HepG2 (cell line): ENCODE results near the gene RBCK1. TPM values are rescaled to one million over a fixed set of nuclear protein-coding genes. Genes with fewer than 3 reads are reported as not detected.
A peak's percentile ranks its signal among the peaks of the same experiment; 100 is the strongest.

Experiments used
- CEBPG ChIP-seq: IDR thresholded peaks from 2 replicates; pipeline ENCODE4 v1.6.1; 2016
- CHD2 ChIP-seq: IDR thresholded peaks from 2 replicates; pipeline ENCODE4 v1.6.1; 2011; ENCODE audit warnings: low read depth, low read length, improper control_type of control experiment
- EEA1 ChIP-seq: sonication (generic); formaldehyde crosslinking; IDR thresholded peaks from 2 replicates; pipeline ENCODE4 v1.5.1; 2020; ENCODE audit warnings: mild to moderate bottlenecking, missing genetic modification reagents, borderline replicate concordance
- FOXJ3 ChIP-seq: sonication (generic); formaldehyde crosslinking; IDR thresholded peaks from 2 replicates; pipeline ENCODE4 v1.4.0; 2020; ENCODE audit warnings: missing genetic modification reagents, mild to moderate bottlenecking, borderline replicate concordance
- HDAC1 ChIP-seq: sonication (generic); formaldehyde crosslinking; IDR thresholded peaks from 2 replicates; pipeline ENCODE4 v1.5.1; 2020; ENCODE audit warnings: mild to moderate bottlenecking, missing genetic modification reagents
- MED1 ChIP-seq: sonication (generic); formaldehyde crosslinking; IDR thresholded peaks from 2 replicates; pipeline ENCODE4 v1.4.0; 2020; ENCODE audit warnings: missing genetic modification reagents
- MEIS2 ChIP-seq: sonication (generic); formaldehyde crosslinking; IDR thresholded peaks from 2 replicates; pipeline ENCODE4 v1.9.0; 2021; ENCODE audit warnings: mild to moderate bottlenecking, missing genetic modification reagents
- NR2F1 ChIP-seq, 2 experiments: fragments of 450-650 bp in 1 of 2; formaldehyde crosslinking in 1 of 2; IDR thresholded peaks; 2 replicates each; pipeline versions ENCODE4 v1.5.0 to v1.6.1; 2016 to 2020; ENCODE audit warnings: mild to moderate bottlenecking in 1 of 2, missing compliant biosample characterization in 1 of 2, missing genetic modification reagents in 1 of 2, moderate library complexity in 1 of 2
- RARA ChIP-seq: IDR thresholded peaks from 2 replicates; pipeline ENCODE4 v1.6.1; 2016; ENCODE audit warnings: missing genetic modification reagents, missing compliant biosample characterization
- RBM22 ChIP-seq: fragments of 200-400 bp; formaldehyde crosslinking; optimal IDR thresholded peaks from 2 replicates; pipeline ENCODE3; 2017; ENCODE audit warnings: mild to moderate bottlenecking, low read length, moderate library complexity
- RFX5 ChIP-seq: IDR thresholded peaks from 2 replicates; pipeline ENCODE4 v1.6.1; 2011; ENCODE audit warnings: low read depth, low read length, improper control_type of control experiment
- SMAD3 ChIP-seq: sonication (generic); formaldehyde crosslinking; IDR thresholded peaks from 2 replicates; pipeline ENCODE4 v1.4.0; 2020; ENCODE audit warnings: missing genetic modification reagents
- SMAD9 ChIP-seq: sonication (generic); formaldehyde crosslinking; IDR thresholded peaks from 2 replicates; pipeline ENCODE4 v1.5.1; 2020; ENCODE audit warnings: mild to moderate bottlenecking, missing genetic modification reagents
- THYN1 ChIP-seq: sonication (generic); formaldehyde crosslinking; IDR thresholded peaks from 2 replicates; pipeline ENCODE4 v1.8.1; 2023; ENCODE audit warnings: low read depth, mild to moderate bottlenecking, moderate library complexity, missing genetic modification reagents, borderline replicate concordance
- ZNF138 ChIP-seq: sonication (generic); formaldehyde crosslinking; IDR thresholded peaks from 2 replicates; pipeline ENCODE4 v1.5.0; 2020; ENCODE audit warnings: mild to moderate bottlenecking, low read depth, missing genetic modification reagents
- ZNF230 ChIP-seq: sonication (generic); formaldehyde crosslinking; IDR thresholded peaks from 2 replicates; pipeline ENCODE4 v1.4.0; 2020; ENCODE audit warnings: mild to moderate bottlenecking, missing genetic modification reagents
- ZNF33B ChIP-seq: sonication (generic); formaldehyde crosslinking; IDR thresholded peaks from 2 replicates; pipeline ENCODE4 v1.5.1; 2020; ENCODE audit warnings: mild to moderate bottlenecking, missing genetic modification reagents
- ZNF781 ChIP-seq: sonication (generic); formaldehyde crosslinking; IDR thresholded peaks from 2 replicates; pipeline ENCODE4 v1.5.1; 2020; ENCODE audit warnings: borderline replicate concordance, mild to moderate bottlenecking, missing genetic modification reagents; ENCODE audit errors: not compliant biosample characterization
- polyA plus RNA-seq, 8 experiments: library from polyadenylated mRNA; depleted of rRNA in 3 of 8; stranded (reverse) in 7 of 8; unstranded in 1 of 8; fragments of >200 nt; fragmentation: Illumina TruSeq in 4 of 8; extraction: Trizol in 4 of 8; gene quantifications; 2 replicates each; pipeline versions ENCODE4 v1.2.1 to v1.2.3, GENCODE V29; 2011 to 2016; ENCODE audit warnings: low read depth in 4 of 8, missing spikeins in 1 of 8, mixed read lengths in 1 of 8; ENCODE audit not compliant: insufficient read depth in 1 of 8
- total RNA-seq, 5 experiments: library from RNA; depleted of rRNA; stranded (reverse); fragments of >200 nt; fragmentation: Illumina TruSeq; extraction: Trizol; gene quantifications; 2 replicates each; pipeline ENCODE4 v1.2.3, GENCODE V29; 2016; ENCODE audit warnings: low read depth in 1 of 5
- TF ChIP-seq, protein P1 (sequence below): sonication (generic); formaldehyde crosslinking; IDR thresholded peaks from 2 replicates; pipeline ENCODE4 v1.8.1; 2023; ENCODE audit warnings: missing genetic modification reagents, mild to moderate bottlenecking, borderline replicate concordance
- TF ChIP-seq, protein P2 (sequence below): sonication (generic); formaldehyde crosslinking; IDR thresholded peaks from 2 replicates; pipeline ENCODE4 v1.8.0; 2022; ENCODE audit warnings: missing genetic modification reagents, mild to moderate bottlenecking, moderate library complexity, borderline replicate concordance
- TF ChIP-seq, protein P3 (sequence below): sonication (generic); formaldehyde crosslinking; IDR thresholded peaks from 2 replicates; pipeline ENCODE4 v1.4.0; 2020; ENCODE audit warnings: missing genetic modification reagents
- TF ChIP-seq, protein P4 (sequence below): sonication (generic); formaldehyde crosslinking; IDR thresholded peaks from 2 replicates; pipeline ENCODE4 v1.4.0; 2020; ENCODE audit warnings: mild to moderate bottlenecking, missing genetic modification reagents
- TF ChIP-seq, protein P5 (sequence below): IDR thresholded peaks from 2 replicates; pipeline ENCODE4 v1.4.0; 2020; ENCODE audit warnings: mild to moderate bottlenecking, missing genetic modification reagents

The RBCK1 gene
- total and polyA plus RNA-seq, 2 of the 13 experiments (the other 11 are each of a cell fraction or from before 2014, with no cell fraction given) = 149 to 215 TPM

DNA sequence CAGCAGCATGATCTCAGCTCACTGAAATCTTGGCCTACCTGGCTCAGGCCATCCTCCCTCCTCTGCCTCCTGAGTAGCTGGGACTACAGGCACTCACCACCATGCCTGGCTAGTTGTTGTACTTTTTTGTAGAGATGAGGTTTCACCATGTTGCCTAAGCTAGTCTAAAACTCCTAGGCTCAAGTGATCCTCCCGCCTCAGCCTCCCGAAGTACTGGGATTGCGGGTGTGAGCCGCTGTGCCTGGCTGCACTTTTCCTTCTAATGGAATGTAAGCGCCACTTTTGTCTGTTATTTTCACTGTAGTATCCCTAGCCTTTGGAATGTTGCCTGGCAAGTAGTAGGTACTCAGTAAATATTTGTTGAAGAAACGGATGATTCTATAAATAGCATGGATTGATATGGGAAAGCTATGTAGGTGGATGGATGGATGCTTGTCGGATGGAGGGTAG is 37.9 kb upstream of the RBCK1 start (continued):
- TF ChIP-seq ZNF138 (CRISPR knock-in tag) (no peak), RFX5 (no peak), NR2F1 (CRISPR knock-in tag; IDR thresholded peaks at IDR 0.05) (peak in 1 of 2 experiments; percentile 51; a peak in 1 of 4 replicates), THYN1 (CRISPR knock-in tag) (no peak), HDAC1 (CRISPR knock-in tag) (peak; percentile 62), RBM22 (no peak), SMAD9 (CRISPR knock-in tag) (peak; percentile 69; the same call in 1 of the 2 replicates), FOXJ3 (CRISPR knock-in tag) (peak; percentile 72; the same call in 1 of the 2 replicates), MEIS2 (CRISPR knock-in tag) (no peak), SMAD3 (CRISPR knock-in tag) (0 out of 2 replicates have a peak, but pooled peaks have one; percentile 57), EEA1 (CRISPR knock-in tag) (no peak), CHD2 (no peak), CEBPG (CRISPR knock-in tag) (peak; percentile 72), ZNF230 (CRISPR knock-in tag) (no peak), ZNF33B (CRISPR knock-in tag) (peak; percentile 68; the same call in 1 of the 2 replicates), RARA (CRISPR knock-in tag) (peak; percentile 86), MED1 (CRISPR knock-in tag) (peak; percentile 91), ZNF781 (CRISPR knock-in tag) (no peak)
- TF ChIP-seq, protein P1, sequence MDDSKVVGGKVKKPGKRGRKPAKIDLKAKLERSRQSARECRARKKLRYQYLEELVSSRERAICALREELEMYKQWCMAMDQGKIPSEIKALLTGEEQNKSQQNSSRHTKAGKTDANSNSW (CRISPR knock-in tag) = 0 out of 2 replicates have a peak, but pooled peaks have one; percentile 75
- TF ChIP-seq, protein P2, sequence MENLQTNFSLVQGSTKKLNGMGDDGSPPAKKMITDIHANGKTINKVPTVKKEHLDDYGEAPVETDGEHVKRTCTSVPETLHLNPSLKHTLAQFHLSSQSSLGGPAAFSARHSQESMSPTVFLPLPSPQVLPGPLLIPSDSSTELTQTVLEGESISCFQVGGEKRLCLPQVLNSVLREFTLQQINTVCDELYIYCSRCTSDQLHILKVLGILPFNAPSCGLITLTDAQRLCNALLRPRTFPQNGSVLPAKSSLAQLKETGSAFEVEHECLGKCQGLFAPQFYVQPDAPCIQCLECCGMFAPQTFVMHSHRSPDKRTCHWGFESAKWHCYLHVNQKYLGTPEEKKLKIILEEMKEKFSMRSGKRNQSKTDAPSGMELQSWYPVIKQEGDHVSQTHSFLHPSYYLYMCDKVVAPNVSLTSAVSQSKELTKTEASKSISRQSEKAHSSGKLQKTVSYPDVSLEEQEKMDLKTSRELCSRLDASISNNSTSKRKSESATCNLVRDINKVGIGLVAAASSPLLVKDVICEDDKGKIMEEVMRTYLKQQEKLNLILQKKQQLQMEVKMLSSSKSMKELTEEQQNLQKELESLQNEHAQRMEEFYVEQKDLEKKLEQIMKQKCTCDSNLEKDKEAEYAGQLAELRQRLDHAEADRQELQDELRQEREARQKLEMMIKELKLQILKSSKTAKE = peak; percentile 73
- TF ChIP-seq, protein P3, sequence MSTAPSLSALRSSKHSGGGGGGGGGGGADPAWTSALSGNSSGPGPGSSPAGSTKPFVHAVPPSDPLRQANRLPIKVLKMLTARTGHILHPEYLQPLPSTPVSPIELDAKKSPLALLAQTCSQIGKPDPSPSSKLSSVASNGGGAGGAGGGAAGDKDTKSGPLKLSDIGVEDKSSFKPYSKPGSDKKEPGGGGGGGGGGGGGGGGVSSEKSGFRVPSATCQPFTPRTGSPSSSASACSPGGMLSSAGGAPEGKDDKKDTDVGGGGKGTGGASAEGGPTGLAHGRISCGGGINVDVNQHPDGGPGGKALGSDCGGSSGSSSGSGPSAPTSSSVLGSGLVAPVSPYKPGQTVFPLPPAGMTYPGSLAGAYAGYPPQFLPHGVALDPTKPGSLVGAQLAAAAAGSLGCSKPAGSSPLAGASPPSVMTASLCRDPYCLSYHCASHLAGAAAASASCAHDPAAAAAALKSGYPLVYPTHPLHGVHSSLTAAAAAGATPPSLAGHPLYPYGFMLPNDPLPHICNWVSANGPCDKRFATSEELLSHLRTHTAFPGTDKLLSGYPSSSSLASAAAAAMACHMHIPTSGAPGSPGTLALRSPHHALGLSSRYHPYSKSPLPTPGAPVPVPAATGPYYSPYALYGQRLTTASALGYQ (CRISPR knock-in tag) = peak; percentile 55; the same call in 1 of the 2 replicates
- TF ChIP-seq, protein P4, sequence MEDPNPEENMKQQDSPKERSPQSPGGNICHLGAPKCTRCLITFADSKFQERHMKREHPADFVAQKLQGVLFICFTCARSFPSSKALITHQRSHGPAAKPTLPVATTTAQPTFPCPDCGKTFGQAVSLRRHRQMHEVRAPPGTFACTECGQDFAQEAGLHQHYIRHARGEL (CRISPR knock-in tag) = no peak
- TF ChIP-seq, protein P5, sequence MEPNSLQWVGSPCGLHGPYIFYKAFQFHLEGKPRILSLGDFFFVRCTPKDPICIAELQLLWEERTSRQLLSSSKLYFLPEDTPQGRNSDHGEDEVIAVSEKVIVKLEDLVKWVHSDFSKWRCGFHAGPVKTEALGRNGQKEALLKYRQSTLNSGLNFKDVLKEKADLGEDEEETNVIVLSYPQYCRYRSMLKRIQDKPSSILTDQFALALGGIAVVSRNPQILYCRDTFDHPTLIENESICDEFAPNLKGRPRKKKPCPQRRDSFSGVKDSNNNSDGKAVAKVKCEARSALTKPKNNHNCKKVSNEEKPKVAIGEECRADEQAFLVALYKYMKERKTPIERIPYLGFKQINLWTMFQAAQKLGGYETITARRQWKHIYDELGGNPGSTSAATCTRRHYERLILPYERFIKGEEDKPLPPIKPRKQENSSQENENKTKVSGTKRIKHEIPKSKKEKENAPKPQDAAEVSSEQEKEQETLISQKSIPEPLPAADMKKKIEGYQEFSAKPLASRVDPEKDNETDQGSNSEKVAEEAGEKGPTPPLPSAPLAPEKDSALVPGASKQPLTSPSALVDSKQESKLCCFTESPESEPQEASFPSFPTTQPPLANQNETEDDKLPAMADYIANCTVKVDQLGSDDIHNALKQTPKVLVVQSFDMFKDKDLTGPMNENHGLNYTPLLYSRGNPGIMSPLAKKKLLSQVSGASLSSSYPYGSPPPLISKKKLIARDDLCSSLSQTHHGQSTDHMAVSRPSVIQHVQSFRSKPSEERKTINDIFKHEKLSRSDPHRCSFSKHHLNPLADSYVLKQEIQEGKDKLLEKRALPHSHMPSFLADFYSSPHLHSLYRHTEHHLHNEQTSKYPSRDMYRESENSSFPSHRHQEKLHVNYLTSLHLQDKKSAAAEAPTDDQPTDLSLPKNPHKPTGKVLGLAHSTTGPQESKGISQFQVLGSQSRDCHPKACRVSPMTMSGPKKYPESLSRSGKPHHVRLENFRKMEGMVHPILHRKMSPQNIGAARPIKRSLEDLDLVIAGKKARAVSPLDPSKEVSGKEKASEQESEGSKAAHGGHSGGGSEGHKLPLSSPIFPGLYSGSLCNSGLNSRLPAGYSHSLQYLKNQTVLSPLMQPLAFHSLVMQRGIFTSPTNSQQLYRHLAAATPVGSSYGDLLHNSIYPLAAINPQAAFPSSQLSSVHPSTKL (CRISPR knock-in tag) = peak; percentile 91
